Thyroid gland (tissue), 4 donors: ENCODE measurements around the gene SLC44A1. TPM values are rescaled to one million over a fixed set of nuclear protein-coding genes. Genes with fewer than 3 reads are reported as not detected.
A peak's percentile ranks its signal among the peaks of the same experiment; 100 is the strongest.

Experiments used
- DNase-seq, 2 donors: peaks; one replicate each; pipeline ENCODE4 v3.0.0-alpha.2; 2019
- H3K27ac ChIP-seq, 3 donors: fragments of 200-600 bp; sonication (generic); 1 replicate in 2 of 3; 2 replicates in 1 of 3; pipeline ENCODE4 v1.5.1; 2016 to 2019; ENCODE audit warnings: mild to moderate bottlenecking in 1 of 3, moderate library complexity in 1 of 3
- H3K27me3 ChIP-seq: fragments of 200-600 bp; sonication (generic); one replicate; pipeline ENCODE4 v1.5.1; 2019
- H3K36me3 ChIP-seq, 2 donors: fragments of 200-600 bp; sonication (generic); one replicate each; pipeline ENCODE4 v1.5.1; 2016 to 2019
- H3K4me1 ChIP-seq, 2 donors: fragments of 200-600 bp; sonication (generic); one replicate each; pipeline ENCODE4 v1.5.1; 2017 to 2019
- H3K4me3 ChIP-seq, 3 donors: fragments of 200-600 bp; sonication (generic); replicated peaks in 1 of 3; 1 replicate in 2 of 3; 2 replicates in 1 of 3; pipeline ENCODE4 v1.5.1; 2016; ENCODE audit warnings: mild to moderate bottlenecking in 1 of 3
- H3K9me3 ChIP-seq: fragments of 200-600 bp; sonication (generic); one replicate; pipeline ENCODE4 v1.5.1; 2017
- CTCF ChIP-seq, 6 experiments: fragments of 200-600 bp in 3 of 6; fragments of 450-650 bp in 3 of 6; sonication (generic) in 3 of 6; IDR thresholded peaks; one replicate each; pipeline ENCODE4 v1.5.1; 2016 to 2019; ENCODE audit warnings: antibody characterized with exemption in 6 of 6, mild to moderate bottlenecking in 2 of 6, inconsistent platforms in 1 of 6, moderate library complexity in 1 of 6
- POLR2A ChIP-seq, 2 donors: fragments of 450-650 bp; IDR thresholded peaks; one replicate each; pipeline ENCODE4 v1.6.1; 2017; ENCODE audit warnings: antibody characterized with exemption in 2 of 2, mild to moderate bottlenecking in 2 of 2, moderate library complexity in 1 of 2
- WGBS, 2 donors: methylation state at CpG; one replicate each; pipeline ENCODE4 v1.1.5; 2017; 5-methylcytosine and 5-hydroxymethylcytosine counted together
- intact Hi-C: fragments of 100-400 bp; cut with DNase I; formaldehyde crosslinking; loops from one replicate; pipeline ENCODE4 v1.15.1; 2023
- total RNA-seq, 4 donors: library from RNA; depleted of rRNA; stranded (reverse); fragments of >200 nt; gene quantifications; one replicate each; pipeline ENCODE4 v1.2.3, GENCODE V29; 2016

Gene SLC44A1
- total RNA-seq, 4 donors from 2014 or later = 102 to 144 (median 132) TPM

- H3K27me3 ChIP-seq = no peaks in the 10 kb centered on the region
- H3K9me3 ChIP-seq = no peaks in the 10 kb centered on the region
- H3K4me3 ChIP-seq = no peak overlapping the region
- H3K36me3 ChIP-seq = no peaks in the 10 kb centered on the region
- 66 to 87% methylated on average over 4 of the region's 4 CpGs for WGBS, 2 donors
- no peak overlapping the region for H3K27ac ChIP-seq
- TF ChIP-seq CTCF (IDR thresholded peaks at IDR 0.05) = no peak
- TF ChIP-seq POLR2A (IDR thresholded peaks at IDR 0.05) = no peak
- no peak for DNase-seq
- H3K4me1 ChIP-seq = peaks cover 3 to 8% of the 10 kb centered on the region in 2 donors
- intact Hi-C loops = no loop called here
Observed at GRCh38 chr9:105444130-105444529, 199.7 kb downstream of the SLC44A1 start.

- no peak for DNase-seq
- Histone ChIP-seq H3K36me3 (no peaks in the 10 kb centered on the region), H3K9me3 (no peaks in the 10 kb centered on the region), H3K4me3 (no peak overlapping the region), H3K4me1 (peaks cover 4 to 6% of the 10 kb centered on the region in 2 donors), H3K27me3 (no peaks in the 10 kb centered on the region), H3K27ac (no peak overlapping the region)
- intact Hi-C loops = no loop called here
- TF ChIP-seq POLR2A (IDR thresholded peaks at IDR 0.05) = no peak
- no peak for TF ChIP-seq CTCF (IDR thresholded peaks at IDR 0.05)
- 70 to 88% methylated on average over 8 of the region's 8 CpGs for WGBS, 2 donors
Observed at GRCh38 chr9:105445203-105445881, 200.9 kb downstream of the SLC44A1 start.

- no peaks in the 10 kb centered on the region for H3K36me3 ChIP-seq
- H3K9me3 ChIP-seq = no peaks in the 10 kb centered on the region
- peak overlapping the region; percentile 13 to 89 (median 66) for H3K4me3 ChIP-seq
- whole genome bisulfite sequencing, 2 donors = 29 to 30% methylated on average over 16 of the region's 16 CpGs
- intact Hi-C loops = no loop called here
- peak overlapping the region in 2 of 3 donors; percentile 13 to 54 for H3K27ac ChIP-seq
- H3K27me3 ChIP-seq = no peaks in the 10 kb centered on the region
- no peak for DNase-seq
- TF ChIP-seq POLR2A (IDR thresholded peaks at IDR 0.05) = no peak
- no peak for TF ChIP-seq CTCF (IDR thresholded peaks at IDR 0.05)
- peaks cover 4 to 6% of the 10 kb centered on the region in 2 donors for H3K4me1 ChIP-seq
Observed at GRCh38 chr9:105447386-105447813, 202.9 kb downstream of the SLC44A1 start.

- Histone ChIP-seq H3K36me3 (no peaks in the 10 kb centered on the region), H3K4me3 (peak within 1 kb of the TSS; percentile 13 to 89 (median 66)), H3K4me1 (peaks cover 4 to 6% of the 10 kb centered on the region in 2 donors), H3K9me3 (no peaks in the 10 kb centered on the region), H3K27ac (peak within 1 kb of the TSS in 2 of 3 donors; percentile 13 to 54), H3K27me3 (no peaks in the 10 kb centered on the region)
- TF ChIP-seq CTCF (IDR thresholded peaks at IDR 0.05) (peak in 3 of 6 experiments; percentile 16 to 26 (median 21)), POLR2A (IDR thresholded peaks at IDR 0.05) (peak in 1 of 2 donors; percentile 60)
- intact Hi-C loops = no loop called here
- peak; percentile 93 to 94 for DNase-seq
- WGBS, 2 donors = 1% methylated on average over 30 to 33 of the region's 87 CpGs
Observed at GRCh38 chr9:105447814-105448812, 203.7 kb downstream of the SLC44A1 start, which contains the start of gene FSD1L. Gene FSD1L, plus strand, starts transcription at chr9:105448034. Its CDS starts 187 bp downstream, at chr9:105448221.
